IPS-NIHi7 (cell line): ENCODE measurements around the gene TMEM100.

Experiments
- DNase-seq: peaks from one replicate; pipeline ENCODE4 v3.0.0; 2012; ENCODE audit warnings: mixed read lengths; ENCODE audit errors: extremely low spot score

The TMEM100 gene

DNA sequence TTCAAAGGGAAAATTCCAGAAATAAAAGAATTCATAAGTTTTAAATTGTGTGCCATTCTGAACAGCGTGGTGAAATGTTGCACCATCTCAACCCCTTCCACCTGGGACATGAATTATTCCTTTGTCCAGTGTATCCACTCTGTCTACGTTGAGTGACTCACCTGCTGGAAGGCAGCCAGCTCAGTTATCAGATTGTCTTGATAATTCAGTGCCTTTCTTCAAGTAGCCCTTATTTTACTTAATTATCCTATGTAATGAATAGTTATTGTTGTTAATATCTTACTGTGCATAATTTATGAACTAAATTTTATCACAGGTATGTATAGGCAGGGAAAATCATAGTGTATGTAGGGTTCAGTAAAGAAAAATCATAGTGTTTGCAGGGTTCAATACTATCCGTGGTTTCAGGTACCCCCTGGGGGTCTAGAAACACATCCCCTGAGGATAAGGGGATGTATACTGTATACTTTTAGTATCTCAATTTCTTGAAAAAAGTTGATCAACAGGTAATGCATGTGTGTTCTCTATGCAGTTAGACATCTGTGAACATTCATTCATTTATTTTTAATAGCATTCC, 20.5 kb upstream of the TMEM100 start:
- no peak for DNase-seq

DNA sequence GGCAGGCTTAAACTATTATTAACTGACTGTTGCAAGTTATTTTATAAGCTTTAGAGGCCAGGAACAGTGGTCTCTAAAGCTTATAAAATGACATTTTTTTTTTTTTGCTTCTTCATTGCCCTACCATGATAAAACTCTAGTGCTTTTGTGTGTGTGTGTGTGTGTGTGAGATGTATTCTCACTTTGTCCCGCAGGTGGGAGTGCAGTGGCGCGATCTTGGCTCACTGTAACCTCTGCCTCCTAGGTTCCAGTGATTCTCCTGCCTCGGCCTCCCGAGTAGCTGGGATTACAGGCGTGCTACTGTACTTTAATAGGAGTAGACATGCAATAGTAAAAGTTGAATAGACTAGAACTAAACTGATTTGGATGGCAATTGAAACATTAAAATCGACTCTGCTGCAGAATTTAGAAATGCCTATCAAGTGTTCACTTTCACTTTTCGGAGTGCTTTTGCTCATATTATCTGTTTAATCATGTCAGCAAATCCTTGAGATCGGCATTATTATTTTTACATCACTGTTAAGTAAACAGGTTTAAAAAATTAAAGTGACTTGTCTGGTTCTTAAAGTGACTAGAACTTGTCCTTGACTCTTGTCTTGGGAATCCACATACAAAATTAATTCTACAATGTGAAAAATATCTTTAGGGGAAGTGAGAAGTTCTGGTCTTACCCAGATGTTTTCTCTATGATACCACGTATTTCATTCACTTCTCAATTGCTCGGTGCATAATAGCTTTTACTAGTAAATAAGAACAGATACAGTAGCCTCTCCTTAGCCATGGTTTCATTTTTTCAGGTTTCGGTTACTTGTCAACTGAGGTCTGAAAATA, 19.8 kb upstream of the TMEM100 start:
- DNase-seq = no peak

DNA sequence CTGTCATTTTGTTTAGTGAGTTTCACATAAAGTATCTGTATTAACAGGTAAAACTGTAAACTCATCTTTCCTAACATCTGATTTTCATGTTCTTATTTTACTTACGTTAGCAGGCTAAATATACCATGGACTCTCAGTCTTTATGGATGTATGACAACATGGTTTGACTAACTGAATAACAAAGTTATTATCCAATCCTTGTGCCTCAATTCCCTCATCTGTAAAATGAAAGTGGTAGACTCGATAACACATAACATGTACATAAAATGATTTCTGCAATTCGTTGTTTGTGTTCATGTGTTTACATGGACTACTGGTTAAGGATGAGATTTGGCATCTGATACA, 18.7 kb upstream of the TMEM100 start:
- DNase-seq = no peak

DNA sequence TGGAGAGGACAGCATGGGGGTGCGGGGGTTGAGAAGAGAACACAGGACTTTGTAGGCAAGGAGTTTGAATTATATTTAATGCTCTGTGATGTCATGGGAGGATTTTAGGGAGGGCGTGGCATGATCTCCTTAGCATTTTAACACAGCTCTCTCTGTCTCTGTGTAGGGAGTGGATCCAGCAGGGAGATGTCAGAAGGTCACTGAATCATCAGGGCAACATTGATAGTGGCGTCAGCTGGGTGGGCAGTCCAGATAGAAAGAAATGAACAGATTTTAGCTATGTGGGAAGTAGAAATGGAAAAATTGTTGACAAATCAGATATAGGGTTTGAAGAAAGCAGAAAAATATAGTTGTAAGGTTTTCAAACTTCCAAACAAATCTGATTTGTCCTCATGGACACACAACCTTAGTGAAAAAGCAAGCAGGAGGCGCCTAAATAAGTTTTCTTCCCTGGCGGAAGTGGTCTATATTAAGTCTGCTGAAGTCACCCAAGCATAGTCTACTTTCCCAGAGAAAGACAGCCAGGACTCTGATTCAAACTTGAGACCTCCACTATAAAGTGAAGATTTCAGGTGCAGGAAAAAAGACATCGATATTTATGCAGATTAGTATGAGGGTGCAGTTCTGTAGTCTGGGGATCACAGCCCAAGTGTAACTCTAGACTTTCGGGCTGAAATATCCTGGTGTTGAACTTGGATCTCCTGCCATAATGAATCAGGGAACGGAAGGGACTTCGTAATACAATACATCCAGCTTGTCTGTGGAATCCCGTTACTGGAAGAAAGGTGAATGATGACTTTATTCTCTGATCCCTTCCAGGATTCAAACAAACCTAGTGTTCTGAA, 18.1 kb upstream of the TMEM100 start:
- no peak for DNase-seq

DNA sequence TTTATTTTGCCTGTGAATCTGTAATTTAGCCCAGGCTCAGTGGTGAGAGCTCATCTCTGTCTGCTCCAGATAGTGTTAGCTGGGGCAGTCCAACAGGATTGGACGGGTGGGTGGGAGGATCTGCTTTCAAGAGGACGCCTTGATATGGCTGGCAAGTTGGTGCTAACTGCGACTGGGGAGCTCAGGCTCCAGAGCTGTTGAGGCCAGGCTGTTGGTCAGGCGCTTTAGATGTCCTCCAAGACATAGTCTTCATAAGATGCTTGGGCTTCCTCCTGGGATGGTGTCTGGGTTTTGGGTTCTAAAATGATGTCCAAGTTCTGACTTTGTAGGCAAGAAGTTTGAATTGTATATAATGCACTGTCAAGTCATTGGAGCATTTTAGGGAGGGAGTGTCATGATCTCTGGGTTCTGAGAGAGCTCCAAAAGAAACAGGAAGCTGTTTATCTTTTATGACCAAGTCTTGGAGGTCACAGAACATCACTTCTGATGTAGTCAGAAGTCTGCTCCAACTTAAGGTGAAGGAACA, 15.4 kb upstream of the TMEM100 start:
- DNase-seq = no peak

DNA sequence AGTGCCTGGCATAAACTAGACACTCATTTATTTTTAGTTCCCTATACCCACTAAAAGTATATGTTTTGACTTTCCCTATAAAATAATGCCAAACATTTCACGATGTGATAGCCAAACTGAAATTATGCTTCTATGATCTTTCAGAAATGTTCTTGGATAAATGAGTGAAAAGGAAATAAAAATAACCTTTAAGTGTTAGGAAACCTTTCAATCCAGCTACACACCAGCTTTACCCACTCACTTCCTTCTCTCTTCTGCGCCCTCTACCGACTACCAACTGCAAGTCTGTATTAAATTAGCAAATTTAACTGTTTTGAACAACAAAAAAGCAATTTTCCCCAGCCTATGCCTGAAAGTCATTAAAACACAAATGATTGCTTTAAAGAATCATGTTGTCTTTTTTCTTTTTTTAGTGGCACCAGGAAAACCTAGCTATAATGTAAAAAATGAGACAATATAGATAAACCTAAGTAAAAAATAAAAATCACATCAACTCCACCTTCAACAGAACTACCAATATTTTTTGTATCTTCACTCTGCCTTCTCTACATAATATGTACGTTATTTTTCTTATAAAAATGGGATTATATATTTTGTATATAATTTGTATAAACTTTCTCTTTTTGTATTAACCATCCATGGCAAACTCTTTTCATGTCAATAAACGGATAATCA, 13.2 kb upstream of the TMEM100 start:
- peak; percentile 29 for DNase-seq

DNA sequence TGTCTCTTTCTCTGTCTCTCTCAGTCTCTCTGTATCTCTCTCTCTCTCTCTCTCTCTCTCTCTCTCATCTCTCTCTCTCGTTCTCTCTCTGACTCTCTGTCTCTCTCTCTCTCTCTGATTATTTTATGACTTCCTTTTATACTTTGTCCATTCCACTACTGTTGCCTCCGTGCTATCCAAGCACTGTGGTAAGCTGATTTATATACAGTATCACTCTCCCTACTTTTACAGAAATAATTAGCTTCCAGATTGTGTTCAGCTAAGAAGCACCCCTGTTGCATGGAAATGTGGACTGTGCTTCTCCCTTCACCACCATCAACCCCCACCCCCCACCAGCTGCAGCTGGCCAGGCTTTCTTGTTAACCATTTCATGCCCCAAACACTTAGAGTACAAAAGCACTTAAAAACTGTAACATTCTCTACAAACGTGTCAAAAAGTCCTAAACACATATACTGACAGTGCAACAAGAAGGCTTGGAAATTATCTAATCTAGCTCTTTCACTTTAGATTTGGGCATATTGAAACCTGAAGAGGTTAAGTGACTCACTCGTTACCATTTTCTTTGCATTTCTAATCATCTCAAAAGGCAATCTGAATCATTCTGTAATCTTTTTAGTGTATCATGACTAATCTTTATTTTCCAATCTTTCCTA, 11.6 kb upstream of the TMEM100 start:
- peak; percentile 16 for DNase-seq

DNA sequence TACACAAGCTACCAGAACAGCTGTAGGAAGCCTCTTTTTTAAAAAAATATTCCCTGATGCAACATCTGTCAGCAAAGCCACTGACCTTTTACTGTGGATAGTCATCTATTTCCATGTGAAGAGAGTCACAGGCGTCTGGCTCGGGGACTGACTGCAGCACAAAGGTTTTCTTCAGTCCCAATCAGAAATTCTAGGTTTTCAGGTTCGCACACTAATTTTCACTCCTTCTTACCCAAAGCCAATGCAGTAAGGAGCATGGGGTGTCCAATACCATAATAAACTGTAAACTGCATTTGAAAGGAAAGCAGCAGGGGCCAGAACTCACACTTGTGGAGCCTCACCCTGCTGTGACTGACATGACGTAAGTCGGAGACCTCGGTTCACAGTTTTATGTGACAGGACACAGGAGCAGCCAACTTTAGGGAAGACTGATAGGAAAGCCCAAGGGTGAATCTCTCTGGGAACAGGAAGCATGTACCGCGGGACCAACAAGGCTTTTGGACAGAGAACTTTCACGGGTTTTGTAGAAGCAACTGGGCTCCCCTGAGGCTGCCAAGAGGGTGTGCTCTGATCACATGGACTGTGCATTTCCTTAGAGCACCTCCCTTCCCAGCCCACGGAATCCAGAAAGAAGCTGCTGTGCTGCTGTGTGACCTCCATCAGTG, 9.1 kb upstream of the TMEM100 start:
- DNase-seq = no peak

DNA sequence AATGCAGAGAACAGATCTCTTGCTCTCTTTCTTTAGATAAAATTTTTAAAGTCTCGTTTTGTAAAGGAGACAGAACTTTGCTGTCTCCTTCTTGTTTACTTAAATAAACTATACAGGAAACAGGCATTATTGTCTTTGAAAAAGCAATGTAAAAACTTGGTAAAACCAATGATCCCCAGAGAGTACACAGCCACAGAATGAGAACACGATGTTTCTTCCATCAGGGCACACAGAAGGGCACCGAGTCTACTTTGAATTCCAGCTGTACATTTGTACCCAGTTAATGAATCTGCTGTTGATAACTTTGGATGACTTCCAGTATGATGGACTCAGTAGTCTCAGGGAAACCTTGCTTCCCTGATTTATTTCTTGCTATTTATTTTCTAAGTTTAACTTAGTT, 8.1 kb upstream of the TMEM100 start:
- DNase-seq = no peak

DNA sequence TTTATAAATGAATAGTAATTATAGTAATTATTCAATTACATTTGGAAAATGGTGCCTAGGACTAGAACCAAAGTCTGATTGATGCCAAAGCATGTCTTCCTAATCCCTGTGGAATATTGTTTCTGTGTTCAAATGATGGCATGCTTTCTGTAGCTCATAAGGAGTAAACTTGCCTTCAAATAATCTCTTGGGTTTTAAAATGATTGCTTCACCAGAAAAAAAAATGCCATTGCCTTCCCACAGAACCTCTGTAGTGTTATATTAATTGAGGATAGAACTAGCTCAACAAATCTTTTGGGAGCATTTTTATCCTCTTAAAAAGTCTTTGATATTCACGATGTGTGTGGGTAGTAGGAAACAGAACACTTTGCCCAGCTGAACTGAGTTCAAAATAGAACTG, 7.7 kb upstream of the TMEM100 start:
- DNase-seq = no peak

DNA sequence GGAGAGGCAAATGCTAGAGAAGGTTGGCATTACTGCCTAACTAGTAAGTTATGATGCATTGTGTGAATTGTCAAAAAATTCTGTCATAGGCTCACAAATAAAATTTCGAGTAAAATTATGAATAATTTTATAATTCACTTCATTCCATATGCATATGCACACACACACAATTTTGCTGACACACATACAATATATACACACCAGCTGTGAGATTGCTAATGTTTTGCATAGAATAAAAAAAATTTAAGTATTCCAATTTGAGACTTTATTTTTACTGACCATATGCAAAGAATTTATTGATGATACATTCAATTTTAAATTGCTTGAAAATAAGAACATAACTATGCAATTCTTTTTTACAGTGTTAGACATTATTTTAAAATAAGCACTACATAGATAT, 6.8 kb upstream of the TMEM100 start:
- no peak for DNase-seq

DNA sequence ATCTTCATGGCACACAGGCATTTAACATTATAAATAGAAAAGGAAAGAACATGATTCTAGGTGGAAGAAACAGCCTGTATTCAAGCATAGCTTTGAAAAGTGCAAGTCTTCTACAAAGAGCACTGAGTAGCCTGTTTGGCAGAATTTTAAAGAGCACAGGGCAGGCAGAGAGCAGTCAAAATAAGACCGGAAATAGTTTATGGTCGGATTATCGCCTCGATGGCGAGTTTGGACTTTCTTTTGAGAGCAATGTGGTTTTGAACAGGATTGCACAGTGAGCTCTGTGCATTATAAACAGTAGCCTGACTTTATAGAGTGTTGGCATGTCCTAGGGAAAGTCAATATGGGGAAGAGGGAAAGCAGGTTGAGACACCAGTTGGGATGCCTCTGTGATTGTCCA, 6.2 kb upstream of the TMEM100 start:
- DNase-seq = no peak

DNA sequence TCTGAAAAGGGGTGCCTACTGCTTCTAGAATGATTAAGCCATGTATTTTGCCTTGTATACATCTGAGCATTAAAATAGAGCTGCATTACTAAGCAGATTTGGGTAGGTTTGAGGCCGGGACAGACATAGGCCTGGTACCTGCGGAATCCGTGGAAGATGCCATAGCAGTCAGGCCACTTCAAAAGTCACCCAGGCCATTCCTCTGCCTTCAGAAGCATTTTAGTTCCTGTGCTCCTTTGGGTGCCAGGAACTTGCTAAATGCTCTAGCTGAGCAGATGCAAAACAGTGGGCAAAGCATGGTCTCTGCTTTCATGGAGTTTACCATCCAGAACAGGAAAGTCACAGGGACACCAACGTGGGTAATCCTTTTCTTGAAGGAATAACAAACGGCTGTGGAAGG, 5.7 kb upstream of the TMEM100 start:
- DNase-seq = no peak

DNA sequence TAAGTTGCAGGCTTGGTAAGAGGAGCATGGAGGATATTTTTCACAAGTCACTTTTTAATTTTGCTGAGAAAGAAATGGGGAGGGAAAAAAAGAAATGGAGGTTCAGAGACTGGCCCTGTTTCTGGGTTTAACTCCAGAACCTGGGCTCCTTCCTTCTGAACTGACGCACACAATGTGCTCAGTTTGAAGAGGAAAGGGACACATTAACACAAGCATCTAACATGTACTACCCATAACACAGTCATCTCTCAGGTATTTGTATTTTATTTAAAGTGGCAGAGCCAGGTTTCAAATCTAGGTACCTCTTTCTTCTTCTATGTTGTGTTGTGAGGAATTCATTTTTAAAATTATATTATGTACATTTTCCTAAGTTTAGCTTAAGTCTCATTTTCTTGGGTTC, 5.3 kb upstream of the TMEM100 start:
- no peak for DNase-seq

DNA sequence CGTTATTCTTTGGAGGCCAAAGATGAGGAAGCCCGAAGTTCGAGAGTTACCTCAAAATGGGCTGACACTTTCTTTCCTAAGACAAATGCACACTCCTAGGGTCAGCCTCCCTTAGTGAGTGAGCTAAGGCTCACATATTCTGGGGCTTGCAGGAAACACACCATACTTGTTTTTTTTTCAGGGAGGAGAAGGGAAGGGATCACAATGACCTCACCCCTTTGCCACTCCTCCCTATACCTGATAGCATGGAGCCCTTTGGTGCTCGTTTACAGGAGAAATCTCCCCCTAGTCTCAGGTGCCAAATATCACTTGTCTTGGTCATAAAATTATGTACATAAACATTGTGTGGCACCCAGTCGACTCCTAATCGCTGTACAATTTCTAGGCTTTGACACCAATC, 4.6 kb upstream of the TMEM100 start:
- DNase-seq = no peak

DNA sequence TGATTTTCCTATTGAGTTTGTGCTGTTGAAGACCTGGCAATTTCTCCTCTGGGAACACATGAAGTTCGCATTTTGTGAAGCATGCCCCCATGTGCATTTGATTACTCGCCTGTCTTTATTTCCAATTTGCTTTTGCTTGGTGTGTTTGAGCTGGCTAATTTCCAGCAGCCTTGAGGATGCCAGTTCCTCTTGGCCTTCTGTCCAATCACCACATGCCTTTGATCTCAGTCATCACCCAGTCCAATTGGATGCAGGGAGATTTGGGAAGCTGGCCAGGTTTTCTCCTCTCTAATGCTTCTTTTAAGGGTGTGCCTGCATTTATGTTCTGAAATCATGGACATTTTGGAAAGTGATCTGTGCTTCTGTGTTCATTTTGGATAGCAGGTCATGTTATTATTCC, 3.8 kb upstream of the TMEM100 start:
- DNase-seq = no peak

DNA sequence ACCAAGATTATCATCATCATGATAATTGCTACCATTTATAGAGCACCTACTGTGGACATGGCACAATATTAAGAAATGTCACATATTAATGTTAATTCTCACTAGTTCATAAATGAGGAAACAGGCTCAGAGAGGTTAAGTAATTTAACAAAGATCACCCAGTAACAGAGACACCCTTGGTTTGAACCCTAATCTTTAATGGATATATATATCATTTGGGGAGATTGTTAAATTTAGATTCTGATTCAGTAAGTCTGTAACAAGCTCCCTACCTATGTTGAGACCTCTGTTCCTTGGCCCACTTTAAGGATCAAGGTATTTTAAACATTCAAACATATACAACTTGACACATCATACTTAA, 804 bp upstream of the TMEM100 start:
- DNase-seq = no peak

DNA sequence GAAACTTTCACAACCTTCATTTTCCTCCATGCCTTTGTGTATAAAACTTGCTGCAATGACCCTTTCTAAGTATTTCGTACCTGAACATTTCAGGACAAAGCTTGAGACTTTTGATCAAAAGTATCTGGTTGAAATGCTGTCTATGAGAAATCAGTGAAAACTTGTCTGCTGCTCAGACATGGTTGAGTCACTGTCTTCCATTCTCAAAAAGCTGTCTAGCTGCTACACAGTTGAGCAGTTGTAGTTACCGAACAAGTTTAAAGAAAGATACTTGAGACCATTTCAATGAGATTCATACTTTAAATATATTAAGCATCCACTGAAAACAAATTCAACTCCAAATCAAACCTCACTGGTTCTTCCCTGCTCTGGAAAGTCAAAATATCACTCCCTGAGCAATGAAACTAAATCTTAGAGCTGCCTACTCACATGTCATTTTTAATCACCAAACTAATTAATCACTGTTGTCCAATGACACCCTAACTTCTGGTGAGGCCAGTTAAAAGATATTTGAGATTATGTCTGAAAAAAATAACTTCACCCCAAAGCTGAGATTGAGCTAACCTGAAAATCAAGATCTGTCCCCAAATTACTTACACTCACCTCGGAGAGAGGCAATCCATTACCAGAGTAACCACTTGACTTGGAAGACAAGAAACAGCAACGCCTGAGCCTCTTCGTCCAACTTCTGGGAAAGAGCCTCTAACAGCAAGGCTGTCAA, 488 bp downstream of the TMEM100 start:
- no peak for DNase-seq

DNA sequence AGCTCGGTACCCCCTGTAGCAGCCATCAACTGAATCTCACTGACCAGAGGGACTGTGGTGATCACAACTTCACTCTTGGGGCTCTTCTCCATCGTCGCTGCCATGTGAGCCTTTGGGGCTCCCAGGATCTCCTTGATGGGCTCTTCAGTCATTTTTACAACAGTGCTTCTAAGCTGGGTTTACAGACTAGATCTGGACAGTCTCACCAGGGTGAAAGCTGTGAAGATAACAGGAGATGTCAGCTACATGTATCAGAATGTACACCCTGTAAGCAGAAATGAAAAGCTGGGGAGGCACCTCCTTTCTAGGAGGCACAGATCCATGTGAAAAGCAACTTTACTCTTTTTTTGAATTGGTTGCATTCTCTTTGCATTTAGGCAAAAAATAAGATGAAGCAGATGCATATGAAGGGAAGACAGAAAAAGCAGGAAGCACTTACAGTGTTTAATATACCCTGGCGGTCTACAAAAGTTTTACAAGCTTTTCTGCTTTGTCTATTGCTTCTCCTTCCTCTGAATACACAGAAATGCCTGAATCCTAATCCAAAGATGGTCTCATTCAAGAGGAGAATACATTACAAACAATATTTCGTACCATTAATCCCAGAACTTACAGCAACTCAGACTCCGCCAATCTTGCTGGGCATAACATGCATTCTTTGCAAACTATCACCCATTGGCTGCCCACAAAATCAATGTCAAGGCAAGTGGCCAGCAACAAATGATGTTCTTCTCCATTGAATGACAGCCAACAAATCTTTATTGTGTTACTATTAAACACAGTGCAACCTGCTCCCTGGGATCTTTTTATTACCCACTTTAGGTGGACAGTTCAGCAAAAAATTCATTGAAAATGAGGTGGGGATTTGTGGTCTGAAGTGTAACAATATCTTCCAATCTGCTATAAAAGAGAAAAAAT, 1.5 kb downstream of the TMEM100 start:
- DNase-seq = no peak
